Liver (tissue), 9 donors: Measurements from ENCODE around the gene WDR7. TPM values are rescaled to one million over a fixed set of nuclear protein-coding genes. Genes with fewer than 3 reads are reported as not detected.

Experiments used
- DNase-seq: peaks from one replicate; pipeline ENCODE4 v3.0.0-alpha.2; 2017; ENCODE audit warnings: low spot score
- H3K27ac ChIP-seq, 2 donors: one replicate each; pipeline ENCODE4 v1.7.0; 2013; ENCODE audit warnings: inconsistent platforms in 2 of 2, low read length in 2 of 2, control low read depth in 1 of 2, low read depth in 1 of 2, mild to moderate bottlenecking in 1 of 2
- H3K27me3 ChIP-seq, 4 donors: one replicate each; pipeline versions ENCODE4 v1.6.1 to v1.7.0; 2013; ENCODE audit warnings: low read length in 3 of 4, inconsistent platforms in 1 of 4, mild to moderate bottlenecking in 1 of 4, moderate library complexity in 1 of 4; ENCODE audit not compliant: control insufficient read depth in 4 of 4, insufficient read depth in 4 of 4
- H3K36me3 ChIP-seq, 4 donors: one replicate each; pipeline versions ENCODE4 v1.6.1 to v1.7.0; 2013; ENCODE audit warnings: low read length in 3 of 4, mild to moderate bottlenecking in 3 of 4, low read depth in 1 of 4, moderate library complexity in 1 of 4; ENCODE audit not compliant: control insufficient read depth in 4 of 4, insufficient read depth in 3 of 4
- H3K4me1 ChIP-seq, 4 donors: one replicate each; pipeline versions ENCODE4 v1.6.1 to v1.7.0; 2013; ENCODE audit warnings: low read length in 3 of 4, mild to moderate bottlenecking in 3 of 4, moderate library complexity in 1 of 4; ENCODE audit not compliant: control insufficient read depth in 4 of 4, insufficient read depth in 4 of 4
- H3K4me3 ChIP-seq, 3 donors: one replicate each; pipeline versions ENCODE4 v1.6.1 to v1.7.0; 2013; ENCODE audit warnings: low read length in 3 of 3, control low read depth in 1 of 3, low read depth in 1 of 3, mild to moderate bottlenecking in 1 of 3
- H3K9ac ChIP-seq, 2 donors: one replicate each; pipeline ENCODE4 v1.7.0; 2013; ENCODE audit warnings: low read length in 2 of 2, mild to moderate bottlenecking in 2 of 2, moderate library complexity in 2 of 2, control low read depth in 1 of 2, low read depth in 1 of 2
- H3K9me3 ChIP-seq, 4 donors: one replicate each; pipeline versions ENCODE4 v1.6.1 to v1.7.0; 2013; ENCODE audit warnings: low read length in 3 of 4; ENCODE audit not compliant: control insufficient read depth in 4 of 4
- ATF3 ChIP-seq: IDR thresholded peaks from 2 replicates; pipeline ENCODE4 v1.6.1; 2016; ENCODE audit warnings: antibody characterized with exemption
- CTCF ChIP-seq: fragments of 150-350 bp; IDR thresholded peaks from 2 replicates; pipeline ENCODE4 v1.5.1; 2017; ENCODE audit warnings: improper control_type of control experiment, low read depth, low read length; ENCODE audit not compliant: missing input control
- EGR1 ChIP-seq, 2 donors: IDR thresholded peaks; 2 replicates each; pipeline ENCODE4 v1.6.1; 2016 to 2018; ENCODE audit warnings: antibody characterized with exemption in 2 of 2, low read depth in 2 of 2
- FOXA1 ChIP-seq: IDR thresholded peaks from 2 replicates; pipeline ENCODE4 v1.6.1; 2016; ENCODE audit warnings: antibody characterized with exemption
- FOXA2 ChIP-seq: IDR thresholded peaks from 2 replicates; pipeline ENCODE4 v1.6.1; 2016; ENCODE audit warnings: antibody characterized with exemption
- GABPA ChIP-seq, 2 donors: IDR thresholded peaks in 1 of 2; conservative IDR thresholded peaks in 1 of 2; 2 replicates each; pipeline ENCODE4 v1.6.1; 2016; ENCODE audit warnings: antibody characterized with exemption in 2 of 2, mild to moderate bottlenecking in 1 of 2, moderate library complexity in 1 of 2
- HNF4A ChIP-seq, 2 donors: conservative IDR thresholded peaks; 2 replicates each; pipeline ENCODE4 v1.6.1; 2016; ENCODE audit warnings: antibody characterized with exemption in 2 of 2, mild to moderate bottlenecking in 2 of 2
- HNF4G ChIP-seq: IDR thresholded peaks from 2 replicates; pipeline ENCODE4 v1.6.1; 2016; ENCODE audit warnings: antibody characterized with exemption
- JUND ChIP-seq, 2 donors: IDR thresholded peaks; 2 replicates each; pipeline ENCODE4 v1.6.1; 2016; ENCODE audit warnings: antibody characterized with exemption in 2 of 2
- MAX ChIP-seq: IDR thresholded peaks from 2 replicates; pipeline ENCODE4 v1.6.1; 2016; ENCODE audit warnings: antibody characterized with exemption
- NR2F2 ChIP-seq: IDR thresholded peaks from 2 replicates; pipeline ENCODE4 v1.6.1; 2016; ENCODE audit warnings: antibody characterized with exemption
- RAD21 ChIP-seq, 2 donors: IDR thresholded peaks; 2 replicates each; pipeline ENCODE4 v1.6.1; 2016; ENCODE audit warnings: antibody characterized with exemption in 2 of 2, mild to moderate bottlenecking in 2 of 2
- REST ChIP-seq: IDR thresholded peaks from 2 replicates; pipeline ENCODE4 v1.6.1; 2016; ENCODE audit warnings: antibody characterized with exemption, mild to moderate bottlenecking
- RXRA ChIP-seq, 2 donors: IDR thresholded peaks; 2 replicates each; pipeline ENCODE4 v1.6.1; 2017 to 2018; ENCODE audit warnings: antibody characterized with exemption in 2 of 2, mild to moderate bottlenecking in 1 of 2
- SP1 ChIP-seq: IDR thresholded peaks from 2 replicates; pipeline ENCODE4 v1.6.1; 2018; ENCODE audit warnings: antibody characterized with exemption, mild to moderate bottlenecking
- TAF1 ChIP-seq: conservative IDR thresholded peaks from 2 replicates; pipeline ENCODE4 v1.6.1; 2016; ENCODE audit warnings: antibody characterized with exemption, mild to moderate bottlenecking
- YY1 ChIP-seq: IDR thresholded peaks from 2 replicates; pipeline ENCODE4 v1.6.1; 2016; ENCODE audit warnings: antibody characterized with exemption, mild to moderate bottlenecking
- ZBTB33 ChIP-seq: IDR thresholded peaks from 2 replicates; pipeline ENCODE4 v1.6.1; 2016; ENCODE audit warnings: antibody characterized with exemption
- WGBS: extraction: QIAGEN DNeasy Blood & Tissue Kit; methylation state at CpG from one replicate; pipeline ENCODE4 v1.1.7; 2013; 5-methylcytosine and 5-hydroxymethylcytosine counted together
- polyA plus RNA-seq, 2 donors: library from polyadenylated mRNA; stranded (reverse) in 1 of 2; unstranded in 1 of 2; fragments of 200-250 nt in 1 of 2; fragments of >200 nt in 1 of 2; fragmentation: Nextera tagmentation in 1 of 2; extraction: Ambion mirVana in 1 of 2; gene quantifications; one replicate each; pipeline versions ENCODE4 v1.2.1 to v1.2.3, GENCODE V29; 2013 to 2015
- total RNA-seq, 2 donors: library from RNA; depleted of rRNA; stranded (reverse); fragments of >200 nt; gene quantifications; one replicate each; pipeline ENCODE4 v1.2.3, GENCODE V29; 2014
- donor health status: healthy.
- donor health status: healthy.
- donor health status: healthy.
- donor health status: healthy.
- donor health status: healthy.

Gene WDR7
- total and polyA plus RNA-seq, 4 donors, result 4.5 to 26.6 (median 13.2) TPM

GRCh38 chr18:56606618-56607017, 44.5 kb upstream of the WDR7 start:
- no peak for DNase-seq
- WGBS, result 87% methylated on average over 2 of the region's 2 CpGs

GRCh38 chr18:56615738-56616520, 35.2 kb upstream of the WDR7 start:
- Histone ChIP-seq H3K4me1 (peaks cover 3 to 9% (median 4%) of the 10 kb centered on the region in 4 donors), H3K4me3 (no peak overlapping the region), H3K27ac (no peak overlapping the region), H3K9ac (no peak overlapping the region), H3K27me3 (no peaks in the 10 kb centered on the region), H3K36me3 (peaks cover 6 to 40% (median 24%) of the 10 kb centered on the region in 4 donors), H3K9me3 (no peaks in the 10 kb centered on the region)
- TF ChIP-seq ATF3 (no peak), ZBTB33 (no peak), GABPA (IDR thresholded peaks at IDR 0.05 in 1 of 2, conservative IDR thresholded peaks at IDR 0.05 in 1 of 2) (no peak), HNF4G (no peak), MAX (no peak), JUND (IDR thresholded peaks at IDR 0.05) (no peak), REST (no peak), HNF4A (conservative IDR thresholded peaks at IDR 0.05) (peak; percentile 45 to 60), RXRA (IDR thresholded peaks at IDR 0.05) (peak; percentile 54 to 73), RAD21 (IDR thresholded peaks at IDR 0.05) (peak in 1 of 2 donors; percentile 34), CTCF (no peak), TAF1 (no peak), SP1 (no peak), NR2F2 (peak; percentile 16), FOXA1 (no peak), EGR1 (IDR thresholded peaks at IDR 0.05; ENCODE audit: low read depth in 2 of 2) (no peak), YY1 (no peak), FOXA2 (no peak)
- 53% methylated on average over 7 of the region's 7 CpGs for WGBS
- DNase-seq, result no peak

More at GRCh38 chr18:56606618-56607017, 44.5 kb upstream of the WDR7 start:
- TF ChIP-seq HNF4A (conservative IDR thresholded peaks at IDR 0.05) (no peak), HNF4G (no peak), TAF1 (no peak)
- Histone ChIP-seq H3K4me1 (no peaks in the 10 kb centered on the region), H3K36me3 (peaks cover 0 to 32% (median 28%) of the 10 kb centered on the region in 4 donors), H3K4me3 (no peak overlapping the region), H3K9me3 (no peaks in the 10 kb centered on the region), H3K9ac (no peak overlapping the region), H3K27ac (no peak overlapping the region), H3K27me3 (no peaks in the 10 kb centered on the region)
